Ectodermal cell (in vitro differentiated cells): ENCODE measurements around the gene MAP3K14.
"Not testable (repeated sequence)": the region's sequence is repeated elsewhere in the genome, so short reads cannot be mapped to it uniquely, and the experiment has no call there.

Experiments used
- H3K27ac ChIP-seq: 2 replicates; pipeline ENCODE4 v1.7.0; 2013; ENCODE audit warnings: mild to moderate bottlenecking, low read depth, low read length; ENCODE audit not compliant: insufficient read depth, poor library complexity, severe bottlenecking
- H3K27me3 ChIP-seq: 2 replicates; pipeline ENCODE4 v1.7.0; 2013; ENCODE audit warnings: mild to moderate bottlenecking, low read length; ENCODE audit not compliant: insufficient read depth, control insufficient read depth, poor library complexity, severe bottlenecking
- H3K36me3 ChIP-seq: one replicate; pipeline ENCODE4 v1.7.0; 2013; ENCODE audit warnings: low read length; ENCODE audit not compliant: control insufficient read depth, insufficient read depth
- H3K4me1 ChIP-seq: one replicate; pipeline ENCODE4 v1.7.0; 2013; ENCODE audit warnings: low read length; ENCODE audit not compliant: control insufficient read depth, insufficient read depth
- H3K4me3 ChIP-seq: 2 replicates; pipeline ENCODE4 v1.7.0; 2013; ENCODE audit warnings: low read depth, low read length, control low read depth; ENCODE audit not compliant: insufficient read depth
- H3K9me3 ChIP-seq: 2 replicates; pipeline ENCODE4 v1.7.0; 2013; ENCODE audit warnings: mild to moderate bottlenecking, low read length, moderate library complexity; ENCODE audit not compliant: control insufficient read depth
- WGBS, 2 experiments: methylation state at CpG; one replicate each; pipeline ENCODE4 v1.1.7; 2013; ENCODE audit warnings: missing lambda C conversion rate in 2 of 2; 5-methylcytosine and 5-hydroxymethylcytosine counted together

Gene MAP3K14

GRCh38 chr17:45257115-45257514 lies 59.7 kb downstream of the MAP3K14 start:
- no peaks in the 10 kb centered on the region for H3K4me1 ChIP-seq
- H3K27me3 ChIP-seq = peaks cover 8% of the 10 kb centered on the region
- no peaks in the 10 kb centered on the region for H3K9me3 ChIP-seq
- WGBS, 2 experiments = 68 to 71% methylated on average over 16 of the region's 16 CpGs
- no peaks in the 10 kb centered on the region for H3K36me3 ChIP-seq
- H3K27ac ChIP-seq = no peak overlapping the region
- no peak overlapping the region for H3K4me3 ChIP-seq

GRCh38 chr17:45256114-45256966 lies 60.5 kb downstream of the MAP3K14 start:
- Histone ChIP-seq H3K4me1 (no peaks in the 10 kb centered on the region), H3K27me3 (peaks cover 5% of the 10 kb centered on the region), H3K9me3 (no peaks in the 10 kb centered on the region), H3K36me3 (no peaks in the 10 kb centered on the region), H3K4me3 (no peak overlapping the region), H3K27ac (no peak overlapping the region)
- 83 to 84% methylated on average over 14 of the region's 14 CpGs for WGBS, 2 experiments

- Histone ChIP-seq H3K27ac (no peak overlapping the region), H3K4me1 (no peaks in the 10 kb centered on the region), H3K36me3 (peaks cover 5% of the 10 kb centered on the region), H3K27me3 (peaks cover 1% of the 10 kb centered on the region), H3K9me3 (no peaks in the 10 kb centered on the region), H3K4me3 (no peak overlapping the region)
- WGBS, 2 experiments = 95 to 97% methylated on average over 8 of the region's 8 CpGs
These were observed 61.5 kb downstream of the MAP3K14 start for GRCh38 chr17:45255358-45255757.

- no peak overlapping the region for H3K4me3 ChIP-seq
- no peaks in the 10 kb centered on the region for H3K9me3 ChIP-seq
- 93 to 99% methylated on average over 4 of the region's 4 CpGs for WGBS, 2 experiments
- H3K36me3 ChIP-seq = peaks cover 6% of the 10 kb centered on the region
- no peak overlapping the region for H3K27ac ChIP-seq
- H3K4me1 ChIP-seq = peaks cover under 1% of the 10 kb centered on the region
- H3K27me3 ChIP-seq = no peaks in the 10 kb centered on the region
These were observed 62.9 kb downstream of the MAP3K14 start for GRCh38 chr17:45253879-45254278.

- not testable (repeated sequence) for H3K27me3 ChIP-seq, H3K4me3 ChIP-seq, H3K4me1 ChIP-seq, H3K9me3 ChIP-seq, H3K27ac ChIP-seq, H3K36me3 ChIP-seq
- WGBS, 2 experiments = 96 to 98% methylated on average over 7 of the region's 7 CpGs
These were observed 63.6 kb downstream of the MAP3K14 start for GRCh38 chr17:45253237-45253636.

- Histone ChIP-seq H3K27me3 (no peaks in the 10 kb centered on the region), H3K4me1 (peaks cover 5% of the 10 kb centered on the region), H3K4me3 (no peak overlapping the region), H3K36me3 (peaks cover 6% of the 10 kb centered on the region), H3K27ac (no peak overlapping the region), H3K9me3 (no peaks in the 10 kb centered on the region)
- 94 to 96% methylated on average over 7 of the region's 7 CpGs for WGBS, 2 experiments
These were observed 64.9 kb downstream of the MAP3K14 start for GRCh38 chr17:45251931-45252330.

- Histone ChIP-seq H3K36me3 (peaks cover 6% of the 10 kb centered on the region), H3K4me3 (peak overlapping the region; percentile 84)
These were observed 68.5 kb downstream of the MAP3K14 start for GRCh38 chr17:45248132-45248957.

GRCh38 chr17:45247429-45248131 lies 69.2 kb downstream of the MAP3K14 start:
- Histone ChIP-seq H3K27ac (peak overlapping the region; percentile 91), H3K4me3 (peak overlapping the region; percentile 84), H3K9me3 (no peaks in the 10 kb centered on the region), H3K4me1 (peaks cover 15% of the 10 kb centered on the region), H3K36me3 (peaks cover 6% of the 10 kb centered on the region), H3K27me3 (no peaks in the 10 kb centered on the region)
- WGBS, 2 experiments = 0% methylated on average over 61 of the region's 61 CpGs

More at GRCh38 chr17:45248132-45248957, 68.5 kb downstream of the MAP3K14 start:
- Histone ChIP-seq H3K27ac (peak overlapping the region; percentile 77), H3K9me3 (no peaks in the 10 kb centered on the region), H3K27me3 (no peaks in the 10 kb centered on the region), H3K4me1 (peaks cover 15% of the 10 kb centered on the region)
- 10 to 11% methylated on average over 39 of the region's 39 CpGs for WGBS, 2 experiments

- peak overlapping the region; percentile 91 for H3K27ac ChIP-seq
- no peaks in the 10 kb centered on the region for H3K9me3 ChIP-seq
- WGBS, 2 experiments = 5 to 6% methylated on average over 32 to 33 of the region's 33 CpGs
- peaks cover 6% of the 10 kb centered on the region for H3K36me3 ChIP-seq
- peak overlapping the region; percentile 84 for H3K4me3 ChIP-seq
- peaks cover 3% of the 10 kb centered on the region for H3K27me3 ChIP-seq
- H3K4me1 ChIP-seq = peaks cover 15% of the 10 kb centered on the region
These were observed 69.9 kb downstream of the MAP3K14 start for GRCh38 chr17:45246861-45247428.
